ENCODE data around the gene PDLIM5.

GRCh38 chr4:94545296-94545695 lies 93.6 kb downstream of the PDLIM5 start:
- TF ChIP-seq, protein P1, sequence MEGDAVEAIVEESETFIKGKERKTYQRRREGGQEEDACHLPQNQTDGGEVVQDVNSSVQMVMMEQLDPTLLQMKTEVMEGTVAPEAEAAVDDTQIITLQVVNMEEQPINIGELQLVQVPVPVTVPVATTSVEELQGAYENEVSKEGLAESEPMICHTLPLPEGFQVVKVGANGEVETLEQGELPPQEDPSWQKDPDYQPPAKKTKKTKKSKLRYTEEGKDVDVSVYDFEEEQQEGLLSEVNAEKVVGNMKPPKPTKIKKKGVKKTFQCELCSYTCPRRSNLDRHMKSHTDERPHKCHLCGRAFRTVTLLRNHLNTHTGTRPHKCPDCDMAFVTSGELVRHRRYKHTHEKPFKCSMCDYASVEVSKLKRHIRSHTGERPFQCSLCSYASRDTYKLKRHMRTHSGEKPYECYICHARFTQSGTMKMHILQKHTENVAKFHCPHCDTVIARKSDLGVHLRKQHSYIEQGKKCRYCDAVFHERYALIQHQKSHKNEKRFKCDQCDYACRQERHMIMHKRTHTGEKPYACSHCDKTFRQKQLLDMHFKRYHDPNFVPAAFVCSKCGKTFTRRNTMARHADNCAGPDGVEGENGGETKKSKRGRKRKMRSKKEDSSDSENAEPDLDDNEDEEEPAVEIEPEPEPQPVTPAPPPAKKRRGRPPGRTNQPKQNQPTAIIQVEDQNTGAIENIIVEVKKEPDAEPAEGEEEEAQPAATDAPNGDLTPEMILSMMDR (conservative IDR thresholded peaks at IDR 0.05; ENCODE audit: low read length) = no peak
- no peak for TF ChIP-seq EZH2phosphoT487 (IDR thresholded peaks at IDR 0.05; ENCODE audit: borderline replicate concordance, low read depth, low read length)
